ENCODE results near the gene TTLL3. TPM values are rescaled to one million over a fixed set of nuclear protein-coding genes. Genes with fewer than 3 reads are reported as not detected.

TTLL3 gene
- total RNA-seq, 4 donors from 2014 or later, result 42.4 to 594 (median 143) TPM

DNA sequence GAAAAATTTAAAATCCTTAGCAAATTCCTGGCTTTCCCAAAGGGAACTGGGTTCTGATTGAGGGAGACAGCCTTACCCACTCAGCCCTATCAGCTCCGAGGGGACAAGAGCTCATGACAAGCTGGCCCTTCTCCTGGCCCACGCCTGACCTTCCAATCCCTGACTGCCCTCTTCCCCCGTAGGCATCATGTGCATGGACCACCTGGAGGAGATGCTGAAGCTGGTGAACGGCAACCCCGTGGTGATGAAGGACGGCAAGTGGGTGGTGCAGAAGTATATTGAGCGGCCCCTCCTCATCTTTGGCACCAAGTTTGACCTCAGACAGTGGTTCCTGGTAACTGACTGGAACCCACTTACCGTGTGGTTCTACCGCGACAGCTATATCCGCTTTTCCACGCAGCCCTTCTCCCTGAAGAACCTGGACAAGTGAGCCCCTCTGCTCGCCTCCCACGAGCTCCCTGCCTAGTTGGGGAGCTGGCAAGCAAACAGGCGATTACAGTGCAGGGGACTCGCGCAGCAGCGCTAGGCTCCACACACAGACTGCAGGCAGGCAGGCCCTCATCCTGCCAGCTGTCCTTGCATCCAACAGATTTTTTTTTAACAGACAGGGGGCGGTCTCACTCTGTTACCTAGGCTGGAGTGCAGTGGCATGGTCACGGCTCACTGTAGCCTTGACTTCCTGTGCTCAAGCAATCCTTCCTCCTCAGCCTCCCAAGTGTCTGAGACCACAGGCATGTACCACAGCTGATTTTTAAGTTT lies 16.9 kb downstream of the TTLL3 start:
- H3K36me3 ChIP-seq, result no peaks in the 10 kb centered on the region
- no peaks in the 10 kb centered on the region for H3K4me1 ChIP-seq
- no peaks in the 10 kb centered on the region for H3K9me3 ChIP-seq
- no peaks in the 10 kb centered on the region for H3K27me3 ChIP-seq
- H3K27ac ChIP-seq, result no peak overlapping the region
- TF ChIP-seq POLR2A (IDR thresholded peaks at IDR 0.05), result no peak
- TF ChIP-seq, protein P1, sequence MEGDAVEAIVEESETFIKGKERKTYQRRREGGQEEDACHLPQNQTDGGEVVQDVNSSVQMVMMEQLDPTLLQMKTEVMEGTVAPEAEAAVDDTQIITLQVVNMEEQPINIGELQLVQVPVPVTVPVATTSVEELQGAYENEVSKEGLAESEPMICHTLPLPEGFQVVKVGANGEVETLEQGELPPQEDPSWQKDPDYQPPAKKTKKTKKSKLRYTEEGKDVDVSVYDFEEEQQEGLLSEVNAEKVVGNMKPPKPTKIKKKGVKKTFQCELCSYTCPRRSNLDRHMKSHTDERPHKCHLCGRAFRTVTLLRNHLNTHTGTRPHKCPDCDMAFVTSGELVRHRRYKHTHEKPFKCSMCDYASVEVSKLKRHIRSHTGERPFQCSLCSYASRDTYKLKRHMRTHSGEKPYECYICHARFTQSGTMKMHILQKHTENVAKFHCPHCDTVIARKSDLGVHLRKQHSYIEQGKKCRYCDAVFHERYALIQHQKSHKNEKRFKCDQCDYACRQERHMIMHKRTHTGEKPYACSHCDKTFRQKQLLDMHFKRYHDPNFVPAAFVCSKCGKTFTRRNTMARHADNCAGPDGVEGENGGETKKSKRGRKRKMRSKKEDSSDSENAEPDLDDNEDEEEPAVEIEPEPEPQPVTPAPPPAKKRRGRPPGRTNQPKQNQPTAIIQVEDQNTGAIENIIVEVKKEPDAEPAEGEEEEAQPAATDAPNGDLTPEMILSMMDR (IDR thresholded peaks at IDR 0.05), result peak in 4 of 6 experiments; percentile 16 to 55 (median 48)
- DNase-seq, result peak in 1 of 3 donors; percentile 43
- no peak overlapping the region for H3K4me3 ChIP-seq

DNA sequence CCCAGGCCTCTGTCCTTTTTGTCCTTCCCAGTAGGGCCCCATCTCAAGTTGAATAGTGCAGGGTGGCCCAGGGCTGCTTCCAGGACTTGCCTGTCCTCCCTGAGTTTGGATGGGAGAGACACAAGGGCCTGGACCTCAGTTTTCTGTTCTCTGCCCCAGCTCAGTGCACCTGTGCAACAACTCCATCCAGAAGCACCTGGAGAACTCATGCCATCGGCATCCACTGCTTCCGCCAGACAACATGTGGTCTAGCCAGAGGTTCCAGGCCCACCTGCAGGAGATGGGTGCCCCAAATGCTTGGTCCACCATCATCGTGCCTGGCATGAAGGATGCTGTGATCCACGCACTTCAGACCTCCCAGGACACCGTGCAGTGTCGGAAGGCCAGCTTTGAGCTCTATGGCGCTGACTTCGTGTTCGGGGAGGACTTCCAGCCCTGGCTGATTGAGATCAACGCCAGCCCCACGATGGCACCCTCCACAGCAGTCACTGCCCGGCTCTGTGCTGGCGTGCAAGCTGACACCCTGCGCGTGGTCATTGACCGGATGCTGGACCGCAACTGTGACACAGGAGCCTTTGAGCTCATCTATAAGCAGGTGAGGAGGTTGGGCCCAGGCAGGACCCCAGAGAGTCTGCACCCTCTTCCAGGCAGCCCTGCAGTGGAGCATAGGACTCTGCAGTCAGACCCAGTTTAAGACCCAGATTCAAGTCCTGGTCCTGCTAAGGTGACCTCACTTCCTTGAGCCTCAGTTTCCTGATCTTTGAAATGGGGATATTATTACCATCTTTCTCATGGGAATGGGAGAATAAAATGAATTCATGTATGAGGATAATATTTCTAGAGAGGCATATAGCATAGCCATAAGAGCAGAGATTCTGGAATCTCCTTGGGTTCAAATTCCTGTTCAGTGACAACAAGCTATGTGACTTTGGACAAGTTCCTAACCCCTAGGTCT lies 19.0 kb downstream of the TTLL3 start:
- H3K4me3 ChIP-seq, result no peak overlapping the region
- TF ChIP-seq POLR2A (IDR thresholded peaks at IDR 0.05), result no peak
- TF ChIP-seq, protein P1 (IDR thresholded peaks at IDR 0.05), result no peak
- DNase-seq, result peak in 1 of 3 donors; percentile 32
- peaks cover 0 to 14% (median 0%) of the 10 kb centered on the region in 3 donors for H3K36me3 ChIP-seq
- no peaks in the 10 kb centered on the region for H3K4me1 ChIP-seq
- H3K27ac ChIP-seq, result no peak overlapping the region
- no peaks in the 10 kb centered on the region for H3K27me3 ChIP-seq
- H3K9me3 ChIP-seq, result no peaks in the 10 kb centered on the region

DNA sequence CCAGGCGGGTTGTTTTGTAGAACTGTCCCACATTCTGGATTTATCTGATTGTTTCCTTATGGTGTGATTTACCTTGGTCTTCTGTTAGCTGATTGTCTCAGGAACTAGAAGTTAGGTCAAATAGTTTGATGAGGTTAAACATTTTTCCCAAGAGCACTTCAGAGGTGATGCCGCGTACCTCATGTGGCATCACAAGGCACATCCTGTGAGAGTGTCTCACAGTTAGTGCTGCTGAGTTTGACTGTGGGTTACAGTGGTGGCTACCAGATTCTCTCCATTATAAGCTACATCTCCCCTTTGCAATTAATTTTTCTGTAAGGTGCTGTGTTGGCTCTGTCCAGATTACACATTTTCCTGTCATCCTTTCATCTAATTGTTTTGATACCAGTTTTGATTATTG lies 21.2 kb downstream of the TTLL3 start:
- Histone ChIP-seq H3K27ac (no peak overlapping the region), H3K36me3 (peaks cover 0 to 36% (median 0%) of the 10 kb centered on the region in 3 donors)
- TF ChIP-seq, protein P1 (IDR thresholded peaks at IDR 0.05), result no peak
- TF ChIP-seq POLR2A (IDR thresholded peaks at IDR 0.05), result no peak

DNA sequence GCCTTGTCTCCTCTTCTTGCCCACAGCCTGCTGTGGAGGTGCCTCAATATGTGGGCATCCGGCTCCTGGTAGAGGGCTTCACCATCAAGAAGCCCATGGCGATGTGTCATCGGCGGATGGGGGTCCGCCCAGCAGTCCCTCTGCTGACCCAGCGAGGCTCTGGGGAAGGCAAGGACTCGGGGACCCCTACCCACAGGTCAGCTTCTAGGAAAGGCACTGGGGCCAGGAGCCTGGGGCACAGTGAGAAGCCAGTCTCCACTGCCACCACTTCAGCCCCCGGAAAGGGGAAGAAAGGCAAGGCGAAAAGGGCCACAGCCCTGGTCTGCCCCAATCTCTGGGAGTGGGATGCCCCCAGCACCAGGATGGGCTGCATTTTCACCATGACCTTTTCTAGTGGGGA lies 23.0 kb downstream of the TTLL3 start:
- Histone ChIP-seq H3K36me3 (peaks cover 0 to 41% (median 0%) of the 10 kb centered on the region in 3 donors), H3K27me3 (no peaks in the 10 kb centered on the region), H3K4me1 (no peaks in the 10 kb centered on the region), H3K27ac (no peak overlapping the region), H3K9me3 (no peaks in the 10 kb centered on the region), H3K4me3 (no peak overlapping the region)
- no peak for DNase-seq
- TF ChIP-seq, protein P1 (IDR thresholded peaks at IDR 0.05), result no peak

More for the DNA sequence above, 21.2 kb downstream of the TTLL3 start:
- H3K4me1 ChIP-seq, result no peaks in the 10 kb centered on the region
- H3K27me3 ChIP-seq, result no peaks in the 10 kb centered on the region
- no peaks in the 10 kb centered on the region for H3K9me3 ChIP-seq
- DNase-seq, result no peak
- H3K4me3 ChIP-seq, result no peak overlapping the region

DNA sequence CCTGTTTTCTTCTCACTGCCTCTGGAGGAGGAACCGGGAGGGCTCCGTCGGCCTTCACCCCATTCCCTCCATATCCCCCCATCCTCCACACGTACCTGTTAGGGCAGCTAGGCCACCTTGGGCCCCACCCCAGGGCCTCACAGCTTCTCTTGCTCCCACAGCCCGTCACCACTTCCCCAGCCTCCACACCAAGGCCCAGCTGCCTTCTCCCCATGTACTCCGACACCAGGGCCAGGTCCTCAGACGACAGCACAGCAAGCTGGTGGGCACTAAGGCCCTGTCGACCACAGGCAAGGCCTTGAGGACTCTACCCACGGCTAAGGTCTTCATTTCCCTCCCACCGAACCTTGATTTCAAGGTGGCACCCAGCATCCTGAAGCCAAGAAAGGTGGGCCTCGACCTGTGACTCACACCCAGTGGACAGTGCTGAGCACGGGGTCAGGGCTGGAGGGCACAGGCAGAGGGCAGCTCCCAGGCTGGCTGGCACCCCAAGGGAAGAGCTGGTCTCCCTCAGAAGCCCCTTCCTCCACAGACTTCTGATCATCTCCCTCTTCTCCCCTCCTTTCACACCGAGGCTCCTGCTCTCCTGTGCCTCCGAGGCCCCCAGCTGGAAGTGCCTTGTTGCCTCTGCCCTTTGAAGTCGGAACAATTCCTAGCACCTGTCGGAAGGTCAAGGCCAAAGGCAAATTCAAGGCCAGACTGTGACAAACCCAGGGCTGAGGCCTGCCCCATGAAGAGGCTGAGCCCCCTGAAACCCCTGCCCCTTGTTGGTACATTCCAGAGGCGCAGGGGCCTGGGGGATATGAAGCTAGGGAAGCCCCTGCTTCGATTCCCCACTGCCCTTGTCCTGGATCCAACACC lies 24.7 kb downstream of the TTLL3 start:
- no peaks in the 10 kb centered on the region for H3K9me3 ChIP-seq
- no peak for DNase-seq
- H3K27ac ChIP-seq, result no peak overlapping the region
- H3K4me1 ChIP-seq, result no peaks in the 10 kb centered on the region
- peaks cover 0 to 57% (median 0%) of the 10 kb centered on the region in 3 donors for H3K36me3 ChIP-seq
- H3K27me3 ChIP-seq, result no peaks in the 10 kb centered on the region
- TF ChIP-seq, protein P1 (IDR thresholded peaks at IDR 0.05), result no peak
- no peak for TF ChIP-seq POLR2A (IDR thresholded peaks at IDR 0.05)
- no peak overlapping the region for H3K4me3 ChIP-seq

Data from Peyer's patch (tissue), 4 donors.